SK-N-MC (cell line): ENCODE measurements around the gene THAP10.
"Not testable (repeated sequence)": the region's sequence is repeated elsewhere in the genome, so short reads cannot be mapped to it uniquely, and the experiment has no call there.

Source experiments
- EZH2 ChIP-seq: fragments of 200-600 bp; sonication (generic); IDR thresholded peaks from one replicate; pipeline ENCODE4 v1.6.1; 2017; ENCODE audit warnings: antibody characterized with exemption
- FOXP2 ChIP-seq: optimal IDR thresholded peaks from 2 replicates; pipeline ENCODE3; 2011; ENCODE audit warnings: mild to moderate bottlenecking, moderate library complexity; ENCODE audit not compliant: insufficient read depth; ENCODE audit errors: extremely low read length, control extremely low read depth
- POLR2AphosphoS5 ChIP-seq: IDR thresholded peaks from 2 replicates; pipeline ENCODE4 v1.6.1; 2012; ENCODE audit warnings: mild to moderate bottlenecking, low read depth, low read length, borderline replicate concordance

DNA sequence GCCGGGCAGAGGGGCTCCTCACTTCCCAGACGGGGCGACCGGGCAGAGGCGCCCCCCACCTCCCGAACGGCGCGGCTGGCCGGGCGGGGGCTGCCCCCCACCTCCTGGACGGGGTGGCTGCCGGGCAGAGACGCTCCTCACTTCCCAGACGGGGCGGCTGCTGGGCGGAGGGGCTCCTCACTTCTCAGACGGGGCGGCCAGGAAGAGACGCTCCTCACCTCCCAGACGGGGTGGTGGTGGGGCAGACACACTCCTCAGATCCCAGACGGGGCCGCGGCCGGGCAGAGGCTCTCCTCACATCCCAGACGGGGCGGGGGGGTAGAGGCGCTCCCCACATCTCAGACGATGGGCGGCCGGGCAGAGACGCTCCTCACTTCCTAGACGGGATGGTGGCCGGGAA lies 20.7 kb downstream of the THAP10 start:
- TF ChIP-seq POLR2AphosphoS5, EZH2, FOXP2: not testable (repeated sequence)
